ENCODE results near the gene ZXDC. TPM values are rescaled to one million over a fixed set of nuclear protein-coding genes. Genes with fewer than 3 reads are reported as not detected.

The ZXDC gene
- total RNA-seq, 6 experiments from 2014 or later = 11.7 to 14.2 (median 13.5) TPM

DNA sequence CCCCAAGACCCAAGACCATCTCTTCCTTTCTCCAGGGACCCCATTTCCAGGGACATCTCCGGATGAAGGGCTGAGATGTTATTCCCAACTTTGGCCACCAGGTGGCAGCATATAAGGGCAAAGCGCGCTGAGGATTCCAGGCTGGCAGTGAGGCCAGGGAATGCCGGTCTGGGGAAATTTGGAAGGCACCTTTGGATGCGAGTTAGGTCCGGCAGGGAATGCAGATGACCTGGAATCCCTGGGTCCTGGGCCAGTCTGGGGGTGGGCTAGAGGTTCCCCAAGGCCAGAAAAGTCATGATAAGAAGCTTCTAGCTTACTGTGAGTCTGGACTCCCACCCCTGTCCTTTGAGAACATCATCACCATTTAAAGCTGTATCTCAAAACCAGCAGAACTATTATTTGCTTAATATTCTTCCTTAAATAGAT, 46.7 kb upstream of the ZXDC start:
- no peak overlapping the region for H3K27ac Mint-ChIP-seq
- peaks cover 29% of the 10 kb centered on the region for H3K27me3 Mint-ChIP-seq (ENCODE audit: insufficient read depth)
- H3K36me3 Mint-ChIP-seq (ENCODE audit: low read depth) = no peaks in the 10 kb centered on the region
- TF ChIP-seq, protein P1, sequence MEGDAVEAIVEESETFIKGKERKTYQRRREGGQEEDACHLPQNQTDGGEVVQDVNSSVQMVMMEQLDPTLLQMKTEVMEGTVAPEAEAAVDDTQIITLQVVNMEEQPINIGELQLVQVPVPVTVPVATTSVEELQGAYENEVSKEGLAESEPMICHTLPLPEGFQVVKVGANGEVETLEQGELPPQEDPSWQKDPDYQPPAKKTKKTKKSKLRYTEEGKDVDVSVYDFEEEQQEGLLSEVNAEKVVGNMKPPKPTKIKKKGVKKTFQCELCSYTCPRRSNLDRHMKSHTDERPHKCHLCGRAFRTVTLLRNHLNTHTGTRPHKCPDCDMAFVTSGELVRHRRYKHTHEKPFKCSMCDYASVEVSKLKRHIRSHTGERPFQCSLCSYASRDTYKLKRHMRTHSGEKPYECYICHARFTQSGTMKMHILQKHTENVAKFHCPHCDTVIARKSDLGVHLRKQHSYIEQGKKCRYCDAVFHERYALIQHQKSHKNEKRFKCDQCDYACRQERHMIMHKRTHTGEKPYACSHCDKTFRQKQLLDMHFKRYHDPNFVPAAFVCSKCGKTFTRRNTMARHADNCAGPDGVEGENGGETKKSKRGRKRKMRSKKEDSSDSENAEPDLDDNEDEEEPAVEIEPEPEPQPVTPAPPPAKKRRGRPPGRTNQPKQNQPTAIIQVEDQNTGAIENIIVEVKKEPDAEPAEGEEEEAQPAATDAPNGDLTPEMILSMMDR (IDR thresholded peaks at IDR 0.05) = peak; percentile 99
- peak; percentile 12 for DNase-seq
- H3K9me3 Mint-ChIP-seq = no peaks in the 10 kb centered on the region
- no peak overlapping the region for H3K4me3 Mint-ChIP-seq
- H3K4me1 Mint-ChIP-seq (ENCODE audit: low read depth) = no peaks in the 10 kb centered on the region

DNA sequence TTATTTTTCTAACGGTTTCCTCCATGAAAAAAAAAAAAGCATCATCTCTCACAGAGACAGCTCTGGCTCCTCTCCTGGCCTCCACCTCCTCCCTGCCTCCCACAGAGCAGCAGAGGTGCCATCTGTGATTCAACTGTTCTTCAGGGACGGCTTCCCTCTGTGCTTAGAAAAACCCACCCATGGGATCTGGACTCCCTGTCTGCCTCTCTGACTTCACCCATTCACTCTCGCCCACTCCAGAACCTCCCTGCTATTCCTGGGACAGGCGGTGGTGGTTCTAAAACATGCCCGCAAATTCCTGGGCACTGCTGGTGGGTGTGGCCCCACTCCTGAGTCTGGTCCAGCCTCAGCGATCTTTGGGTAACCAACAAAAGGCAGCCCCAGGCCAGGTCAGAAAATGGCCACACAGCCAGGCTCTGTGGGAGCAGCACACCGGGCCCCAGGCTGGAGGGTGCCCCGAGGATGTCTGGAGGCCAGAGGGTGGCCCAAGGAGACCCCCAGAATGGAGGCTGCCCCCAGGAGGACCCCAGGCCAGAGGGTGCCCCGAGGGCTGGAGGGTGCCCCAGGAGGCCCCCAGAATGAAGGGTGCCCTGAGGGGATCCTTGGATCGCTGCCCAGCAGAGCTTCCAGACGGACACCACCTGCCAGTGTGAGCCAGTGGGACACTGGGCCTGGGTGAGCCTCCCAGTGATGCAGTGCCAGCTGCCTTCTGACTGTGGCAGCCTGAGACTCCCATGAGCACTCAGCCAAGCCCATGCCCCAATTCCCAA, 45.6 kb upstream of the ZXDC start:
- TF ChIP-seq, protein P1 (IDR thresholded peaks at IDR 0.05) = no peak
- no peaks in the 10 kb centered on the region for H3K36me3 Mint-ChIP-seq (ENCODE audit: low read depth)
- no peaks in the 10 kb centered on the region for H3K4me1 Mint-ChIP-seq (ENCODE audit: low read depth)
- no peak for DNase-seq
- no peak overlapping the region for H3K27ac Mint-ChIP-seq
- H3K27me3 Mint-ChIP-seq (ENCODE audit: insufficient read depth) = peaks cover 29% of the 10 kb centered on the region
- no peak overlapping the region for H3K4me3 Mint-ChIP-seq
- no peaks in the 10 kb centered on the region for H3K9me3 Mint-ChIP-seq

DNA sequence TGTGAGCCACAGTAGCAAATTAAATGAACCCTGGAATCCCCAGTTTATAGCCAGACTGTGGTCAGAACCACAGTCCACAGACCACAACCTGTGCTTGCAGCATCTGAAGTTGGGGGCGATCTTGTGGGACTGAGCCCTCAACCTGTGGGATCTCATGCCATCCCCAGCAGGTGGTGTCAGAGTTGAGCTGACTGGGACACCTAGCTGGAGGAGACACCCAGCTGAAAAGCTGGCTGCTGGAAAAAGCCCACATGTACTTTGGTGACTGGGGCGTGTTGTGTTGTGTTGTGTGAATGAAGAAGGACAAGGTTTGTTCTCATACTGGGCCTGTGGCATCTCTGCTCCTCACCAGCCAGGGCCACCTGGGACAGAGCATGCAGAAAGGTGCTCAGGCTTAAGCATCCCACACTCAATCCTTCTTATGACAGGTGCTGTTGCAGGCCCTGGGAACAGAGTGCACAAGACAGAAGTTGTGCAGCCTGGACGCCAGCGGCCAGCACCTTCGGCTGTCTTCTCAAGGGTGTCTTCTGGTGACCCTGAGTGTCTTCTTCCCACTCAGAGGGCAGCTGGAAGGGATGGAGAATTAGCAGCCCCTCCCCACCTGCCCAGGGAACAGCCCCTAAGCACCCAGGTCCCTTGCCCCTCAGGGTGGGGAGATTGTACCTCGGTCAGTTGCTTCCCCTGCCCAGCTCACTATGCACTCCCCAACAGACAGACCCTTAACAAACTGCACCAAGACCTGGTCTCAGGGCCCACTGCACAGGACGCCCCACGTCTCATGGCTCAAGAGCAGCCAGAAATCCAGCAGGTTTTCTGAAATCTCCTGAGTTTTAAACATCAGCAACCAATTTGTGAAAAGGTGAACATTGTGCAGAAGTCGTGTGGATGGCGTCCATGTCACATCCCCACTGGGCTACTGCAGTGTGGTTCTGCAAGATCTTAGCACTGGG, 44.1 kb upstream of the ZXDC start:
- Mint-ChIP-seq H3K27ac (no peak overlapping the region), H3K4me3 (no peak overlapping the region), H3K4me1 (ENCODE audit: low read depth) (no peaks in the 10 kb centered on the region), H3K27me3 (ENCODE audit: insufficient read depth) (peaks cover 25% of the 10 kb centered on the region), H3K36me3 (ENCODE audit: low read depth) (no peaks in the 10 kb centered on the region), H3K9me3 (no peaks in the 10 kb centered on the region)
- no peak for DNase-seq
- TF ChIP-seq, protein P1 (IDR thresholded peaks at IDR 0.05) = no peak

DNA sequence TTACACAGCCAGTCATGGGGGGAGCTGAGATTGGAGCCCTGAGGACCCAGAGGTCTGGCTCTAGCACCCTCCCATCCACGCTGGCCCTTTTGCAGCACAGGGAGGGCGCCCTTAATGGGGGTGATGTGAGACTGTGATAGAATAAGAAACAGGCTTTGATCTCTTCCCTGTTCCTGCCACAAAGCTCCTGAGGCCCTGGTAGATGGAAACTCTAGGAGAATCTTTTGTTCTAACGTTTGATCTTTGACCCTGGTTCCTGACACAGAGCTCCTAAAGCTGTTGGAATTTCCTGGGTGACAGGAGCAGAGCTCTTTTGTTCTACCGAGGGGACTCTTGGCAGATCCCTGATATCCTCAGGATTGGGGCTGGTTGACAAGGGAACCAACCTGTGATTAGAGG, 43.1 kb upstream of the ZXDC start:
- Mint-ChIP-seq H3K27ac (no peak overlapping the region), H3K27me3 (ENCODE audit: insufficient read depth) (peaks cover 24% of the 10 kb centered on the region), H3K4me1 (ENCODE audit: low read depth) (no peaks in the 10 kb centered on the region), H3K9me3 (no peaks in the 10 kb centered on the region), H3K4me3 (no peak overlapping the region), H3K36me3 (ENCODE audit: low read depth) (no peaks in the 10 kb centered on the region)
- TF ChIP-seq, protein P1 (IDR thresholded peaks at IDR 0.05) = no peak
- no peak for DNase-seq

DNA sequence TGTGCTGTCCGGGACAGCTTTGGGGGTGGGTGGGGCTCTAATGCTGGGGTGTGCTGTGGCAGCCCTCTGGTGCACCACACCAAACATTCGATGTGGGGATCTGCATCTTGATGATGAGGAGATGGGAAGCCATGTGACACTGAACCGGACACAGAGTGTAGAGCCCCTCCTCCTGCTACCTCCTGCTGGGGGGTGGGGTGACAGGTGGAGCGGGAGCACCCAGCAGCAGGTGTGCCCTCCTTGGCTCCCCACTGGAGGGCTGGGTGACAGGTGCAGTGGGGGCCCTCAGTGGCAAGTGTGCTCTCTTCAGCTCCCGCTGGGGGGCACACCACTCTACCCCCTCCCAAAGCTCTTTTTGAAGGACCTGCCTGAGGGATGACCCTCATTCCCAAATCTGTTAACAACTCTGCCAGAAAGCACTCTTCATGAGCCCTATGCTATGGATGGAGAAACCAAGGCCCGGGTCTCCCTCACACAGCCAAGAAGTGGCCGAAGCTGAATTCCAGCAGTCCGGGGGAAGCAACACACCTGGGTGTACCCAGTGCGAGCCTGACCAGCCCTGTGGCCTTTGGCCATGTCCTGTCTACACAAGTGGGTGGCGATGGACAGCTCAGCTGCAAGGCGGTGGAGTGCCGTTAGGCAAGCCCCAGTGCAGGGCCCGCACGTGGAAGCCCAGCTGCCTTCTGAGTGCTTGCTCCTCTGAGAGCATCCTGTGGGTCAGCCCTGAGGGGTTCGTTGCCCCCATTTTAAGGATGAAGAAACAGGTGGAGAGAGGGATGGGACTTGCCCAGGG, 42.5 kb upstream of the ZXDC start:
- Mint-ChIP-seq H3K36me3 (ENCODE audit: low read depth) (no peaks in the 10 kb centered on the region), H3K27ac (no peak overlapping the region), H3K27me3 (ENCODE audit: insufficient read depth) (peaks cover 19% of the 10 kb centered on the region), H3K9me3 (no peaks in the 10 kb centered on the region), H3K4me1 (ENCODE audit: low read depth) (no peaks in the 10 kb centered on the region), H3K4me3 (no peak overlapping the region)
- TF ChIP-seq, protein P1 (IDR thresholded peaks at IDR 0.05) = no peak
- DNase-seq = no peak
